Head of caudate nucleus (tissue), 42 donors: ENCODE measurements around the gene MMP8.

Experiments used
- DNase-seq, 42 donors: peaks; one replicate each; pipeline versions ENCODE4 v3.0.0 to v3.0.0-alpha.2; 2020 to 2021; ENCODE audit warnings: mixed read lengths in 7 of 42
- intact Hi-C: fragments of 100-400 bp; cut with DNase I; formaldehyde crosslinking; loops from one replicate; pipeline ENCODE4 v1.15.0; 2022

The MMP8 gene

GRCh38 chr11:102669664-102670063 lies 55.1 kb downstream of the MMP8 start:
- DNase-seq = no peak
- intact Hi-C loops = no loop called here

GRCh38 chr11:102666331-102666957 lies 58.3 kb downstream of the MMP8 start:
- DNase-seq = peak in 20 of 42 donors; percentile 6 to 69 (median 38)
- intact Hi-C loops = no loop called here

GRCh38 chr11:102664001-102664752 lies 60.6 kb downstream of the MMP8 start:
- intact Hi-C loops = no loop called here

DNA sequence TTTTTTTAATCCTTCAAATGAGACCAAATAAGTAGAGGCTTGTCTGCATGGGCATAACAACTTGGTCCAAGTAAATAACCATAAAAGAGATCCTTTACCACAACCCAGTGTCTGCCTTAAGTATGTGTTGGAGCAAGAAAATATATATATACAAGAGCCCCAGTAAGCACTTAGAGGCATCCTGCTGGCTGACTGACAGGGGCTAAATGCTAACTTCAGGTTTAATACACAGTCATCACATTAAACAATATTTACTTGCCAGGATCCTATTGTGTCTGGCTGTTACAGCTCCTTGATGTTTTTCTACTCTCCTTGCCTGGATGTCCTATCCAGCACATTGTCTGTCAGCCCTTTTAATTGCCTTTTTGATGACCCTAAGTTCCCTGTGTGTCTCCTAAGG lies 62.1 kb downstream of the MMP8 start:
- DNase-seq = no peak

More at GRCh38 chr11:102664001-102664752, 60.6 kb downstream of the MMP8 start:
- no peak for DNase-seq

More for the DNA sequence above, 62.1 kb downstream of the MMP8 start:
- intact Hi-C loops = no loop called here
